Keratinocyte (primary cell): ENCODE measurements around the gene IQCK.

Source experiments
- EZH2 ChIP-seq: IDR thresholded peaks from one replicate; pipeline ENCODE4 v1.6.1; 2012; ENCODE audit warnings: inconsistent platforms, mild to moderate bottlenecking, low read length, moderate library complexity
- TF ChIP-seq, protein P1 (sequence below), 3 experiments: IDR thresholded peaks in 1 of 3; conservative IDR thresholded peaks in 1 of 3; optimal IDR thresholded peaks in 1 of 3; 2 replicates in 2 of 3; 3 replicates in 1 of 3; pipeline versions ENCODE3 to v1.5.1; 2011; ENCODE audit warnings: low read length in 3 of 3, mild to moderate bottlenecking in 3 of 3, moderate library complexity in 2 of 3, control low read depth in 1 of 3, inconsistent platforms in 1 of 3; ENCODE audit not compliant: insufficient read depth in 2 of 3; ENCODE audit errors: extremely low read depth in 1 of 3

DNA sequence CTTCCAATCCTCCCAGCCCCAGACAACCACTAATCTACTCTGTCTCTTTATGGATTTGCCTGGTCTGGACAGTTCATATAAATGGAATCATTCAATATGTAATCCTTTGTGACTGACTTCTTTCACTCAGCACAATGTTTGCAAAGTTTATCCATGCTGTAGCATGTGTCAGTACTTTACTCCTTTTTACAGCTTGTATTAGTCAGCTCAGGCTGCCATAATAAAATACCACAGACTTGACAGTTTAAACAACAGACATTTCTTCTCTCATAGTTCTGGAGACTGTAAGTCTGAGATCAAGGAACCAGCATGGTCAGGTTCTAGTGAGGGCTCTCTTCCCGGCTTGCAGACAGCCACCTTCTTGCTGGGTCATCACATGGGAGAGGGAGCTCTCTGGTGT, 125.3 kb downstream of the IQCK start:
- TF ChIP-seq, protein P1, sequence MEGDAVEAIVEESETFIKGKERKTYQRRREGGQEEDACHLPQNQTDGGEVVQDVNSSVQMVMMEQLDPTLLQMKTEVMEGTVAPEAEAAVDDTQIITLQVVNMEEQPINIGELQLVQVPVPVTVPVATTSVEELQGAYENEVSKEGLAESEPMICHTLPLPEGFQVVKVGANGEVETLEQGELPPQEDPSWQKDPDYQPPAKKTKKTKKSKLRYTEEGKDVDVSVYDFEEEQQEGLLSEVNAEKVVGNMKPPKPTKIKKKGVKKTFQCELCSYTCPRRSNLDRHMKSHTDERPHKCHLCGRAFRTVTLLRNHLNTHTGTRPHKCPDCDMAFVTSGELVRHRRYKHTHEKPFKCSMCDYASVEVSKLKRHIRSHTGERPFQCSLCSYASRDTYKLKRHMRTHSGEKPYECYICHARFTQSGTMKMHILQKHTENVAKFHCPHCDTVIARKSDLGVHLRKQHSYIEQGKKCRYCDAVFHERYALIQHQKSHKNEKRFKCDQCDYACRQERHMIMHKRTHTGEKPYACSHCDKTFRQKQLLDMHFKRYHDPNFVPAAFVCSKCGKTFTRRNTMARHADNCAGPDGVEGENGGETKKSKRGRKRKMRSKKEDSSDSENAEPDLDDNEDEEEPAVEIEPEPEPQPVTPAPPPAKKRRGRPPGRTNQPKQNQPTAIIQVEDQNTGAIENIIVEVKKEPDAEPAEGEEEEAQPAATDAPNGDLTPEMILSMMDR (optimal IDR thresholded peaks at IDR 0.05 in 1 of 3, IDR thresholded peaks at IDR 0.05 in 1 of 3, conservative IDR thresholded peaks at IDR 0.05 in 1 of 3; ENCODE audit: extremely low read depth in 1 of 3, insufficient read depth in 2 of 3, low read length in 3 of 3): no peak
- TF ChIP-seq EZH2: no peak
